ENCODE data around the gene PIAS4.

The PIAS4 gene

DNA sequence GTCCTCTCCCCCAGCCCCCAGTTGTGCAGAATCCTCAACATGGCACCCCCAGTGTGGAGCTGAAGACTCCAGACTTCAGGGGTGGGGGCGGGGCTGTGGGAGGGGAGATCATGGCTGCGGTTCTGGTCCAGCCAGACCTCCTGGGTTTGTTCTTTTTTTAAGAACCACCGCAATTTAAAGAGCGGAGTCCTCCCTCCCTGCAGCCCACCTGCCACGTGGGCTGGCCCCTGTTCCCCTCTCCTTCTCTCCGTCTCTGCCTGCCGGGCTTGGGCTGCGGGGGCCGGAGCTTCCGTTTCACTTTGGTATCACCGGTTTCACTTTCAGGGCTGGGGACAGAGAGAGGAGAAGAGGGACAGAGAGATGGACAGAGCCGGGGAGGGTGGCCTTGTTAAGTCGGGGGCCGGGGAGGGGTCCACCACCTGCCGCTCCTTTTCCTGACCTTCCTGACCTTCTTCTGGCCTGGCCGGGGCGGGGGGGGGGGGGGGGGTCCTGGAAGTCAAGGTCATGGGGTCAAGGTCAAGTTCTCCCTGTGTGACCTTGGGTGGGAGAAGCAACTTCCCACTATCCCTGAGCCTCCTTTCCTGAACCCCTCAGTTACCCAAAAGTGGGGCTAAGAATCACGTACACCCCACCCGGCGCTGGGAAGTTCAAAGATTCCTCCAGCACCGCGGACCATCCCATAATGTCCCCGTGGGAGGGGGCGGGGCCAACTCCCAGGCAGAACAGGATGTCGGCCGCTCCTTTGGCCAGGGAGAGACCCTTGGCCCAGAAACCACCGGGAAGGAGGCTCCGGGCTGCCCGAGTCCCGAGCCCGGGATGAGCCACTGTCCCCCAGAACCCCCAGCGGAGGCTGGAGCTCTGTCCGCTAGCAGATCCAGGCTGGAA is 70.5 kb downstream of the PIAS4 start:
- TF ChIP-seq CTCF (IDR thresholded peaks at IDR 0.05; ENCODE audit: low read depth, low read length, missing control alignments), result no peak
- DNase-seq (ENCODE audit: low read depth), result no peak
- in situ Hi-C loops (cut with HindIII; ENCODE audit: low sequenced_read_pairs), result no loop called here
- peak overlapping the region; percentile 34 for H3K4me3 ChIP-seq (ENCODE audit: low read depth, low read length)

DNA sequence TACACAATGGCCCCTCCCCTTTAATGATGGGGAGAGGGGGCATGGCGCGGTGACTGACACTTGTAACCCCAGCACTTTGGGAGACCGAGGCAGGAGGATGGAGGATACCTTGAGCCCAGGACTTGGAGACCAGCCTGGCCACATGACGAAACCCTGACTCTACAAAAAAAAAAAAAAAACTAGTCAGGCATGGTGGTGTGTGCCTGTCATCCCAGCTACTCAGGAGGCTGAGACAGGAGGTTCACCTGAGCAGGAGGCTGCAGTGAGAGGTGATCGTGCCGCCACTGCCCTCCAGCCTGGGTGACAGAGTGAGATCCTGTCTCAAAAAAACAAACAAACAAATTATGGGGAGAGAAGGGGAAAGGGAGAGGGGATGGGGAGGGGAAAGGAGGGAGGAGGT is 72.9 kb downstream of the PIAS4 start:
- no peak for DNase-seq (ENCODE audit: low read depth)
- no peak for TF ChIP-seq CTCF (IDR thresholded peaks at IDR 0.05; ENCODE audit: low read depth, low read length, missing control alignments)
- H3K4me3 ChIP-seq (ENCODE audit: low read depth, low read length), result no peak overlapping the region
- in situ Hi-C loops (cut with HindIII; ENCODE audit: low sequenced_read_pairs), result no loop called here

DNA sequence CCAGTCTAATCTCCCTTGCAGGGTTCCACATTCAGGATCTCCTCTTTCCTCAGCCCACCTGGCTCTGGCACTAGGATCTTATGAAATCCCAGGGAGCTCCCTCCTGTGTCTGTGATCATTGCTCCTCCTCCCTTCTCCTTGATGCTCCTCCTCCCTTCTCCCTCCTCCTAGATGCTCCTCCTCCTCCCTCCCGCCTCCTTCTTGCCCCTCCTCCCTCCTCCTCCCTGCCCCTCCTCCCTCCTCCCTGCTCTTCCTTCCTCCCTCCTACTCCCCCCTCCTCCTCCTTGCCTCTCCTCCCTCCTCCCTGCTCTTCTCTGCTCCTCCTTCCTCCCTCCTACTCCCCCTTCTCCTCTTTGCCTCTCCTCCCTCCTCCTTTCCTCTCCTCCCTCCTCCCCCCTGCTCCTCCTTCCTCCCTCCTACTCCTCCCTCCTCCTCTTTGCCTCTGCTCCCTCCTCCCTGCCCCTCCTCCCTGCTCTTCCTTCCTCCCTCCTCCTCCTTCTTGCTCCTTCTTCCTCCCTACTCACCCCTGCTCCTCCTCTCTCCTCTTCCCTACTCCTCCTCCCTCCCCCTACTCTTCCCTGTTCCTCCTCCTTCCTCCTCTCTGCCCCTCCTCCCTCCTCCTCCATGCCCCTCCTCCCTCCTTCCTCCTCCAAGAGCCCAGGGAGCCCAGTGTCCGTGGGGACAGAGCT is 74.0 kb downstream of the PIAS4 start:
- no peak for DNase-seq (ENCODE audit: low read depth)
- in situ Hi-C loops (cut with HindIII; ENCODE audit: low sequenced_read_pairs), result no loop called here
- no peak overlapping the region for H3K4me3 ChIP-seq (ENCODE audit: low read depth, low read length)
- TF ChIP-seq CTCF (IDR thresholded peaks at IDR 0.05; ENCODE audit: low read depth, low read length, missing control alignments), result no peak

DNA sequence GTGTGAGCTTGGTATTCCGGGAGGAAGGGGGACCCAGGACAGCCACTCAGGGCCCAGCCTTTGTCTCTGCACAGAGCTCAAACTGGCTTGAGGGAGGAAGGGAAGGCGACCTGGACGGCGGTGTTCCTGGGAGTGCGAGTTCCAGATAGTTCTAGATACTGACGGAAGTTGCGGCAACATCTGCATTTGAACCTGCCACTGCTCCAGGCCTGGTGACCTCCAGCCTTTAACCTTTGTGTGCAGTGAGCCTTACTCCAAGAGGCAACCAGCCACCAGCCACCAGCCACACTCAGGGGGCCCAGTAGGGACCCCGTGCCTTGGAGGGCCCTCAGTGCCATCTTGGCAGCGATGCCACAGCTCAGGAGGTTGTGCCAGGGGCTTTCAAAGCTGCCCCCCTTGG is 74.6 kb downstream of the PIAS4 start:
- H3K4me3 ChIP-seq (ENCODE audit: low read depth, low read length), result no peak overlapping the region
- no peak for TF ChIP-seq CTCF (IDR thresholded peaks at IDR 0.05; ENCODE audit: low read depth, low read length, missing control alignments)
- in situ Hi-C loops (cut with HindIII; ENCODE audit: low sequenced_read_pairs), result no loop called here
- no peak for DNase-seq (ENCODE audit: low read depth)

- no peak for DNase-seq (ENCODE audit: low read depth)
- no peak overlapping the region for H3K4me3 ChIP-seq (ENCODE audit: low read depth, low read length)
- TF ChIP-seq CTCF (IDR thresholded peaks at IDR 0.05; ENCODE audit: low read depth, low read length, missing control alignments), result no peak
- in situ Hi-C loops (cut with HindIII; ENCODE audit: low sequenced_read_pairs), result no loop called here
Measured at GRCh38 chr19:4083677-4084546, 76.4 kb downstream of the PIAS4 start.

DNA sequence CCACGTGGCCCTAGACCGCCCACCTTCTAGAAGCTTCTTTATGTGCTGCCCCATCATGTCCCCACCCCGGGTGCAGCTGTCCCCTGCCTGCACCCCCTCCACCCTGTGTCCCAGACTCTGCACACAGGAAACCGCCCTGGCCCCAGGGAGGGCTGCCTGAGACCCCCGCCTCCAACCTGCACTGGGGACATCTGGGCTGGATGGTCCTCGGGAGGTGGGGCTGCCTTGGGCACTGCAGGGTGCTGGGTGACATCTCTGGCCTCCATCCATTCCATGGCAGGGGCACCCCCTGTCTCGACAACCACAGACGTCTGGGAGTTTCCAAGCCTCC is 77.0 kb downstream of the PIAS4 start:
- DNase-seq (ENCODE audit: low read depth), result no peak
- no peak overlapping the region for H3K4me3 ChIP-seq (ENCODE audit: low read depth, low read length)
- in situ Hi-C loops (cut with HindIII; ENCODE audit: low sequenced_read_pairs), result no loop called here
- TF ChIP-seq CTCF (IDR thresholded peaks at IDR 0.05; ENCODE audit: low read depth, low read length, missing control alignments), result no peak
